Stimulated activated CD8-positive, alpha-beta memory T cell treated with anti-CD3 and anti-CD28 coated beads, Interleukin-4, amount 100 ng/mL, for 24 hours (primary cell): ENCODE results near the gene ABCA4.
"Not testable (repeated sequence)": the region's sequence is repeated elsewhere in the genome, so short reads cannot be mapped to it uniquely, and the experiment has no call there.

Experiments used
- DNase-seq: peaks from one replicate; pipeline ENCODE4 v3.0.0-alpha.2; 2020; ENCODE audit warnings: low read depth

ABCA4 gene

GRCh38 chr1:94120991-94121390 lies at the start of gene ABCA4:
Gene ABCA4, minus strand, starts transcription at chr1:94121148. Its CDS starts 103 bp downstream, at chr1:94121045.
- DNase-seq, result no peak

- no peak for DNase-seq
Measured at GRCh38 chr1:94169126-94169525, 48.2 kb upstream of the ABCA4 start.

GRCh38 chr1:94165843-94166242 lies 44.9 kb upstream of the ABCA4 start:
- DNase-seq, result no peak

DNA sequence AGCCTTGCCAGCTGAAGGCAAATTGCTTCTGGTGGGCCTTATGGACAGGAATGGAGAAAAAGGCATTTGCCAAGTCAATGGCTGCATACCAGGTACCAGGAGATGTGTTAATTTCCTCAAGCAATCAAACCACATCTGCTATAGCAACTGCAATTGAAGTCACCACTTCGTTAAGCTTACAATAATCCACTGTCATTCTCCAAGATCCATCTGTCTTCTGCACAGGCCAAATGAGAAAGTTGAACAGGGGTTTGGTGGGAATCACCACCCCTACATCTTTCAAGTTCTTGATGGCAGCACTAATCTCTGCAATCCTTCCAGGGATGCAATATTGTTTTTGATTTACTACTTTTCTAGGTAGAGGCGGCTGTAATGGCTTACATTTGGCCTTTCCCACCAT lies 43.9 kb upstream of the ABCA4 start:
- DNase-seq, result not testable (repeated sequence)

- not testable (repeated sequence) for DNase-seq
Measured at GRCh38 chr1:94164121-94164520, 43.2 kb upstream of the ABCA4 start.

GRCh38 chr1:94163249-94163648 lies 42.3 kb upstream of the ABCA4 start:
- not testable (repeated sequence) for DNase-seq

- DNase-seq, result no peak
Measured at GRCh38 chr1:94160811-94161210, 39.9 kb upstream of the ABCA4 start.

DNA sequence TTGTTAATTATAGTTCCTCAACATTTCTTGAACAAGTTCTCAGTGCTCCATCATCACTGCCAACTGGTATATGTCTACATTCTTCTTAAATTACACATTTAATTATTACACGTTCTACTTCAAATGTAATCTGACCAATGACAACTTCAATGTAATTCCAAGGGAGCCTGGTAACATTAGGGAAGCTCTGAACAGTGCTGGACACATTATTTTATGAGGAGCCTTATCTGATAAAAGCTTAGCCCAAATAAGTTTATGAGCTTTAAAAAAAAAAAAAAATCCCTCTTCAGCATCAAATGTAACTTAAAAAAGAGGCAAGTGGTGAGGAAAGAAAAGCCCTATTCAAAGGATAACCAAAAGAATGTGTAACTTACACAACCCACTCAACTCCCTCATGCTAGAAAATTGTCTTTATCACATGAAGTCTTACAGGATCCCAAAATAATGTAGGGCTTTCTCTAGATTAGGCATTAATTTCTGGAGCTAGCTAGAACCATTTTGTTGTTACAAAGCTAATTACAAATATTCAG lies 35.2 kb upstream of the ABCA4 start:
- DNase-seq, result no peak

- DNase-seq, result no peak
Measured at GRCh38 chr1:94154989-94155388, 34.0 kb upstream of the ABCA4 start.

- DNase-seq, result no peak
Measured at GRCh38 chr1:94153133-94153532, 32.2 kb upstream of the ABCA4 start.

GRCh38 chr1:94149166-94149565 lies 28.2 kb upstream of the ABCA4 start:
- not testable (repeated sequence) for DNase-seq

GRCh38 chr1:94146273-94146672 lies 25.3 kb upstream of the ABCA4 start:
- DNase-seq, result no peak

- no peak for DNase-seq
Measured at GRCh38 chr1:94144836-94145235, 23.9 kb upstream of the ABCA4 start.

GRCh38 chr1:94143809-94144176 lies 22.8 kb upstream of the ABCA4 start:
- DNase-seq, result no peak

DNA sequence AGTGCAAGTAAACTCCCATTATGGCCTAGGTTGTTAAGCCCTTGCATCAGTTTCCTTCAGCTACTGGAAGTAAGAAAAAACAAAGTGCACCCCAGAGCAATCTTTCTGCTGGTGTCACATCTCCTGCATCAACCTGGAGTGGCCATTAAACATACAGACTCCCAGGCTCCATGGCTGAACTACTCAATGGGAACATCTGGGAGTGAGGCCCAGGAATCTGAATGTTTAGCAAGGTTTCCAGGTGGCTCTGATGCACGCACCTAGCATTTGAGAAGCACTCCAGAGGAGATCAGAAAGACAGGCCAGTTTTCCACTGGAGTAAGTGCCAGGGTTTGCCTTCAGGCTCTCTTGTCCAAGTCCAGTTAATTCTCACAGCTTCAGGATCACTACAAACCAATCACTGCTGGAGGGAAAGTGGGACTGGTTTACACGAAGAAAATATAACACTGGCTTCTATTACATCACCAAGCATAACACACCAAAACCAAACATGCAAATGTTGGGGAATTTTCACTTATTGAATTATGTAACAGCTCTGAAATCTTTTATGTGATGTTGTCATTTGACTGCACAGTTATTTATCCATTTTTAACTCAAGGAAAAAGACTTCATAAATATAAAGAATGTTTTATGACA lies 22.3 kb upstream of the ABCA4 start:
- no peak for DNase-seq

GRCh38 chr1:94142583-94142982 lies 21.6 kb upstream of the ABCA4 start:
- DNase-seq, result no peak

DNA sequence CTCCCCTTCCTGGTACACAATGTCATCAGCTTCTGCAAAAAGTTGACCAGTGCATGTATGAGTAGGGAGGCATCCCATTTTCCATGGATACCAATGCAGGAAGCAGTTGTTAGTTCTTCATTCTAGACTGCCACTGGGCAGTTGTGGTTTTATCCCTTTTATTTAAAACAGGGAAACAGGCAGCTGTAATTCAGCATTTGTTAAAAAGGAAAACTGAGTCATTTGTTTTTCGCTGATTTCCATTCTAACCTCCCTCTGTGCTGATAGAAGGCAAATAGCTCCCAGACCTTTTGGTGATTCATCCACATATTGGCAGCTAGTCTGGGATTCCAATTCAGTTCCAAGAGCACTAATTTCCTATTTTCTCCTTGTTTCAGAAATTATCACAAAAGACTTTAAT lies 21.1 kb upstream of the ABCA4 start:
- DNase-seq, result no peak

DNA sequence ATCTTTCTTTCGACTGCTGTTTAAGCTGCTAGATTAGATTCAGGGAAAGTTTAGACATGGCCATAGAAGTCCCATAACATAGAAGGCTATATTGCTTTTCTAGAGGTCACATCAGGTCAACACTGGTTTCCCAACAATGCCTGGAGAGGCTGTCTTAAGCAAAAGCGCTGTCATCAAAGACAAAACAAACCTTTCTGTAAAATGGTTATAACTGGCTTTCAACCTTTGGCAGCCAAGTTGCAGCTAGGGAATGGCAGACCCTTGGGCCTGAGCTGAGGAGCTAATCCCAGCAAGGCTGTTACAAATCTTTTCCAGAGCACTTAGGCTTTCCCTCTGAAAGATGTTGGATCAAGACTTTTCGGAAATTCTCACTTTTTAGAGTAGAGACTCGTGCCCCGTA lies 11.2 kb upstream of the ABCA4 start:
- no peak for DNase-seq

GRCh38 chr1:94130851-94131595 lies 10.1 kb upstream of the ABCA4 start:
- no peak for DNase-seq

DNA sequence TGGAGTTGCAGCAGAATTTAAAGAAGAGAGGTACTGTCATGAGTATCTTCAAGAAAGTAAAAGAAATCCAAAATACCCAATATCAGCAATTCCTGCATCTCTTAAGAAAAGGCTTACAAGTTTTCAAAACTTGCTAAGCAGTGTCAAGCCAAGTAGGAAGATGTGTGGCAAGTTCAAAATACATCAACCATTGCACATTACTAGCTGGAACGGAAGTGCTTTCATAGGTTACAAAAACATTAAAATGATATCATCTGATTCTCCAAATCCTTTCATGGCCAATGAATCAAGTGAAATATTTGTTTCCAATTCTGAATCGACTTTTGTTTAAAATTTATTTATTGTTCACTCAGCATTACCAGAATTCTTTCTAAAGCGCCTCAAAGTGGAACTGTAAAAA lies 5.7 kb upstream of the ABCA4 start:
- no peak for DNase-seq

DNA sequence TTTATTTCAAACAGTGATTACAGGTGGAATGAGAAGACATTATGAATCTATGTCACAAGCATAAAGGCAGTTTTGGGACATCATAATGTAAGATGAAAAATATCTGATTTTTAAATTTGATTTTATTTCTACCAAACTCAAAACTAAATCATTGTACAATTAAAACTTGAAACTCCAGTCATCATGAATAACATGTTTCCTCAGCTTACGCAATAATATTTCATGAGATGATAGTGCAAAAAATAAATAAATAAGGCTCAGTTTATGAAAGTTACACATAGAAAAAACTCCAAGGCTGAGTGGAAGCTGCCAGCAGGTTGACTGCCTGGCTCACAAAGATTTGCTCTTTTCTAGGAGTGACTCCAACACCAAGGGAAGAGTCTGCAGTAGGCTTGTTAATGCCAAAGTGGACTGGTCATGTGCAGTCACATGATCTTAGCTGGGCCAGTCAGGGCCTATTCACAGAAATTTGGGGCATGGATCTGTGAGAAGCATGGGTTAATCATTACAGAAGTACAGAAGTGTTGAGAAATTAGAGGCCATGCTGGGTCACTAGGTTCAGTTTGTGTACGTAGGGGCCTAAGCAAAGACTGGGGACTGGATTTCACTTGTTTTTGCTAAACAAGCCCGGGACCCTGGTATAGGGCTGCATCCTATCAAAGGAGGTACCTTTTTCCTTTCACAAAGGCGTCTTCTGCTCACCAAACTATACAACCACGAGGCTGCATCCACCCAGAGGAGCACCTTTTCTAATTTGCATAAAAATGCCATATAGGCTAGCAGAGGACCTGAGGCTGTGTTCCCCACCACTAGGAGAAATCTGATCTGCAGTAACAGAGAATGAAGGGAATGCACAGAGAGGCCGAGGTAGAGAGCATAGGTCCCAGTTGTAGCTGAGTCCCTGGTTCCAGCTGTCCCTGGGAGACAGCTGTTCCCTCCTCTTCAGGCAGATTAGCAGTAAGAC lies 4.9 kb upstream of the ABCA4 start:
- DNase-seq, result no peak

- DNase-seq, result no peak
Measured at GRCh38 chr1:94124538-94124937, 3.6 kb upstream of the ABCA4 start.
